HG02759 (cell line): ENCODE measurements around the gene SPHKAP.
"Not testable (repeated sequence)": the region's sequence is repeated elsewhere in the genome, so short reads cannot be mapped to it uniquely, and the experiment has no call there.

Source experiments
- ATAC-seq: cut with Tn5 transposase; IDR thresholded peaks from one replicate; pipeline ENCODE4 v1.9.1; 2021; ENCODE audit warnings: mild to moderate bottlenecking, moderate library complexity; ENCODE audit not compliant: unreplicated experiment

Gene SPHKAP

DNA sequence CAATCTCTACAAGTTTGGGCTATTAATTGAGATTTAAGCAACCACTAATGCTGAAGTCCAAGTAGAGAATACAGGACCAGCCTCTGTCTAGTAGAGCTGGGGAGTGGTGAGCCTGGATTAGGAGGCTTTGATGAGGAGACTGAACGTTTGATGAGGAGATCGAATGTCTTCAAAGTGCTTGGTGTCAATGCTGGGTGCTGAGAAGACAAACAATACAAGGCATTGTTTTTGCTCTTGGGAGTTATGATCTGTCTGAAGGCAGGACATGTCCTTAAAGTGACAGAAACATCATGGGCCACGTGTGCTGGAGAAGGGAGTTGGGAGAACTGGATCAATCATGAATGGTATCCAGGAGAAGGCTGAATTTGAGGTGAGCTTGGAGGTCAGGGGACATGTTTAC lies 143.6 kb downstream of the SPHKAP start:
- no peak for ATAC-seq

DNA sequence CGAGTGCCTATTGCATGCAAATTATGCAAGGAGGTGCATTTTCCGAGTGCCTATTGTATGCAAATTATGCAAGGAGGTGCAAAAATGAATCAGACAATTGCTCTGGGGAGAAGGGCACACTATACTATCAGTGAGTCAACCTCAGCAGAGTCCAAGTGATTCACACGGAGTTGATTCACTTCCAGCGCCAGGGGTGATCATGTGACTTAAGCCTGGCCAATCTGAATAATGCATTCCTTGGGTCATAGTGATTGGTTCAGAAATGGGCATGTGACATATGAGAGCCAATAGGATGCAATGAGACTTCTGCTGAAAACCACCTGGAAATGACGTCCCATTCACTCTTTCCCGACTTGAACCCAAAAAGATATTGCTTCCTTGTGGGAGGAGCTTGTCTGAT lies 157.9 kb downstream of the SPHKAP start:
- no peak for ATAC-seq

DNA sequence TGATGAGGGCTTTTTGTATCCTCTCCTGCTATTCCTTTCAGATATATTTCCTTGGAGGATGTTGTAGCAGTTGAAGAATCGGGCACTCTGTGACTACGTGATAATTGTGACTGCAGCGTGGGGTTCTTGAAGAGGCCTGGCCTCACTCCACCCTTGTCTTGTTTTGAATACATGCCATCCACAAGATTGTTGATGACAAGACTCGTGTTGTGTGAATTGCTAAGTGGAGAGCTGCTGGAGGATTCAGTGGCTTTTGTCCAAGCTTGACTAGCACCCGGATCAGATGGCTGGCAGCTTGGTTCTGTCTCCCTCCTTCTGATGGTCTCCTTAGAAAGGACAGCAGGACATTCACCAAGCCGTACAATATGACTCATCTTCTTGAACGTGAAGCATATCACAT lies 163.2 kb downstream of the SPHKAP start:
- ATAC-seq, result no peak

DNA sequence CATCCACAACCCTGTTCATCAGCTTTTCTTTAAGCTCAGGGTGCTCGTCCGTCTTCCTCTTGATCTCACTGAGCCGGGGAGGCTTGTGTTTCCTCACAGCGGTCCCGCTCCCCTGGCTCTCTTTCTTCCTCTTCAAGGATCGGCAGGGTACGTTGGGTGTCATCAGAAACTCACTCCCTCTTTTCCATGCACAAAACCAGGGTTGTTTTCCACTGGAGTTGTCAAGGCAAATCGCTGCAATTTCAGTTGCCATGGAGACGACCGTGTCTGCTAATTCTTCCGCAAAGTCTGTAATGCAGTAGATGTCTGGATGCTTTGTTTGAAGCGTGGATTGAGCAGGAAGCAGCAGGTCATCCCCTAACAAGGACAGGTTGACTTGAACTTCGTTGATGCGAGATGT lies 163.7 kb downstream of the SPHKAP start:
- no peak for ATAC-seq

DNA sequence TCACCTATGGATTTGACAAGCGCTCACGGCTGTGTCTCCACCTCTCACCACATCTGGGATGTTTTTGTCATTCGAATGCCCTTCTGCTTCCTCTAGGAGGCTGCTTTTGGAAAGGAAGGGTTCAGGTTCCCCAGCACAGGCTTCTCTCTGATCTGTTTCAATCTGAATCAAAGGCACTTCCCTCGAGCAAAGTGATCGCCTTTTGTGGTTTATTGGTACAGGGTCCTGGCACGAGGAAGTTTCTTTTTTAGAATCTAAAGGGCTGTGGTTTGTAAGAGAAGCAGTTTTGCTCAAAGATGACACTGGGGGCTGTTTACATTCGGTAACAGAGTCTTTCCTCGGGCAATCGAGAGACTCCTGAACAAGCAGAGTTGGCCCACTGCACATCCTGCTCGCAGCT lies 165.1 kb downstream of the SPHKAP start:
- ATAC-seq, result peak; percentile 45

DNA sequence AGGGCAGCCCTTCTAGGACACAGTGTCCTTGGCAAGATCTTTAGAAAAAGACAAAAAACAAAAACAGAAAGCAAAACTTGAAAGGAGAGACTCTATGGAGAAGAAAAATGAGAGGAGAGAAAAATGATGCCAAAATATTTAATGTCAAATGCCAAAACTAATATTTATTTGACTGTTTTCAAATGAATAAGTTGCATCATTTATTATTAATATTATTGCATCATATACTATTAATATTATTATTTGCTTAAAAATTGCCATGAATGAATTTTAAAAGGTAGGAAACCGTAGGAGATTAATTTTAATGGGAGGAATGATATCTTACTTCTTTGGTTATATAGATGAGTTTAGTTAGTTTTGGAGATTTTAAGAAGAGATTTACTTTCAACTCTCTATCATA lies 165.7 kb downstream of the SPHKAP start:
- no peak for ATAC-seq

DNA sequence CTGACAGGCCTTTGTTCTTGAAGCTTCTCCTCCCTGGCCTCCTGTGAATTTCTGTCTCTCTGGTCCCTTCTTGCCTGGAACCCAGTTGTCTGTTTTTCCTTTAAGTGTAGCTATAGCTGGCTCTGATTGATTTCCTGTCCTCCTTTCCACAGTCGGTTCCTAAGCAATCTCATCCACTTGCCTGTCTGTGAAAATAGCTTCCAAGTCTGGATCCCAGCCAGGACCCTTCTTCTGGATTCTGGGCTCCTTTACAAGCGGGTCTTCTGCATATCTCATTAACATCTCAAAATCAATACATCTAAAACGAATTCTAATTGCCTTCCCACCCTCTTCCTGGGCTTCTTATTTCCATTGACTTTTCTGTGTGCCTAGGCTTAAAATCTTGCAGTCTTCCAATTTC lies 185.1 kb downstream of the SPHKAP start:
- ATAC-seq, result no peak

DNA sequence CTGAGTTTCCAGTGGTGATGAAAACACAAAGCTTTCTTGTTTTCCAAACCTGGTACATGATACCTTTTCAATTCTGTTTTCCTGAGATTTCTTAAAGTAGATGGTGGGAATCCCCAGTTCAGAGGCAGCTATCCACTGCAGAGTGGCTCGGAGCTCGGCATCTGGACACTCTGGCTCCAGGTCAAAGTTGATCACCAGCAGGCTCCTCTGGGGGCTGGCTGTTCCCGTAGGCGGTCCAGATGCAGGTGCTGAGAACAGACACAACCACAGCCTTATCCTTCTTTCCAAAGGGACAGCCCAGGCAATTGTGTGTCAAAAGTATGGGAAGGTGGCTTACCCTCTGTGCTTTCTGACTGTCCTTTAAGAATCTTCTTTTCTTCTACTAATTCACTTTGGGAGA lies 190.6 kb downstream of the SPHKAP start:
- no peak for ATAC-seq

DNA sequence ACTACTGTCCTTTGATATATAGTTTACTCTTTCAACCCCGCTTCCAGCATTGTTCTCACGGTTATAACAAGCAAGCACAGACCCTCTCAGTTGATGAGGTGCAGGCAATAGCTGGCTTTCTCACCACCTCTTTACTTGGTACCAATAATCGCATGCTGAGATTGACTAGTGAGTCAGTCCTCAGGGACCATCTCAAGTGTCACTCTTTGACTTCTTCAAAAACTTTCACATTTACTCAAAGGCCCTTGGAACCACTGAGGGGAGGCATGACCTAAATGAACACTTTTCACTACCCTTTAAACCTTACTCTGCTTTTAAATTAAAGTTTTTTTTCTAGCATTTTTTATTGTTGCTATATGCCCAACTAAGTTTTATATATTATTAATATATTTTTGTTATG lies 208.2 kb downstream of the SPHKAP start:
- ATAC-seq, result no peak

DNA sequence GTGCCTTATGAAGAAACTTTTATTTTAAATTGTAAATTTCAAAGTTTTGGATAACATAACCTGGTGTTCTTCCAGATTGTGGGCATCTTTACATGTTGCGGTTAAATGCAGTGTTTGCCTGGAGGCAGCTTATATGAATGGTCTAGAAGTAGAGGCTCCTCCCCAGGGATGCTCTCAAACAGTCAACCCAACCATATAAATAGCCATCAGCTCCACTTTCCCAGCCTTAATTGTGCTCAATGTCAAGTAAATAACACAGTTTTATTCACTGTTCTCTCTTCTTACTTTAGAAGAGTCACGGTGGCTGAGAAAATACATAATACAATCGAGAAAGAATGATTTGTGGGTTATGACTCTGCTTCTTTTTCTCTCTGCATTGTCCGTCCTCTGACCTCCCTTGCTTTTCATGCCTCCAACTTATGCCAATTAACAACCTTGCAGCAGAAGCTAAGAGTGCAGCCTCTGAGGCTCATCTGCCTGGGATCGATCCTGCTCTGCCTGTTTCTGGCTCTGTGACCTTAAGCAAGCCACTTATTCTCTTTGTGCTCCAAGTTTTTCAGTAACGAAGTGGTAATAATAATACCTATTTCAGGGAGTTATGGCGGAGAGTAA lies 209.8 kb downstream of the SPHKAP start:
- no peak for ATAC-seq

DNA sequence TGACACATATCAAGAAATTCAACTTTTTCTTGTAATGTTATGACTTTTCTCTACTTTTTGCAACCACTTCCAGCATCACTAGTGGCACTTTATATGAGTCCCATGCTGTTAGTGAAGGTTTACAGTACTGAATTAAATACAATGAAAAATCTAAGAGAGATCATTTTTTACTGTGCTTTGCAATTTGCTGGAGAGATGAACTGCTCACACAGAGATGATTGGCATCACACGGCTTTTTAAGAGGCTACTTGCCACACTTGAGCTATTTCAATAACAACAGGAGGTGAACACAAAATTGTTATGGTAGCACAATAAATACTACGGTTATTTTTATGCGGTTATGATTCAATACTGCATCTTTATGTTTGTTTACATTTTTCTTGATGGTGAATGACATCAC lies 221.2 kb downstream of the SPHKAP start:
- ATAC-seq, result no peak

DNA sequence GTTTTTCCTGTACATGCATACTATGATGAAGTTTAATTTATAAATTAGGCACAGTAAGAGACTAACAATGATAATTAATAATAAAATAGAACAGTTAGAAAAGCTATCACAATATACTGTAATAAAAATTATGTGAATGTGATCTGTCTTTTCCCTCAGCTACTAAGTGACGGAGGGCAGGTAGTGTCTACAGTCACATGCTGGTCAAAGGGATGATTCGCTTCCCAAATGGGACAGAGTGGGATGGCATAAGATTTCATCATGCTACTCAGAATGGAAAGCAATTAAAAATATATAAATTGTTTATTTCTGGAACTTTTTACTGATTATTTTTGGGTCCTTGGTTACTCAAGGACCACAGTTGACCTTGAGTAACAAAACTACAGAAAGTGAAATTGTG lies 238.5 kb downstream of the SPHKAP start:
- no peak for ATAC-seq

DNA sequence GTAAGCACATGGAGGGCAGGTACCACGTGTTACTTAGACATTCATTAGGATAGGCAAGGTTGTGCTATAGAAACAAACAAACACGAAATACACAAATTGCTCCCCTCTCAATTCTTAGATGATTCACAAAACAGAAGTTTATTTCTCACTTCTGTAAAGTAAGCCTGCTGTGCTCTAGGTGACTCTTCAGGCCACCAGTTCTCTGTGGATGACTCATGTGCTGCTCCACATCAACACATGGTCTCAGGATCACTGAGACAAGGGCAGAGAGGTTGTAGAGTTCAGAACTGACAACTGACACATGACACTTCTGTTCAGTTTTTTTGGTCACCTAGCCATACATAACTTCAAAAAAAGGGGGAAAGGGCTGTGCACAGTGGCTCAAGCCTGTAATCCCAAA lies 239.5 kb downstream of the SPHKAP start:
- ATAC-seq, result peak; percentile 48

DNA sequence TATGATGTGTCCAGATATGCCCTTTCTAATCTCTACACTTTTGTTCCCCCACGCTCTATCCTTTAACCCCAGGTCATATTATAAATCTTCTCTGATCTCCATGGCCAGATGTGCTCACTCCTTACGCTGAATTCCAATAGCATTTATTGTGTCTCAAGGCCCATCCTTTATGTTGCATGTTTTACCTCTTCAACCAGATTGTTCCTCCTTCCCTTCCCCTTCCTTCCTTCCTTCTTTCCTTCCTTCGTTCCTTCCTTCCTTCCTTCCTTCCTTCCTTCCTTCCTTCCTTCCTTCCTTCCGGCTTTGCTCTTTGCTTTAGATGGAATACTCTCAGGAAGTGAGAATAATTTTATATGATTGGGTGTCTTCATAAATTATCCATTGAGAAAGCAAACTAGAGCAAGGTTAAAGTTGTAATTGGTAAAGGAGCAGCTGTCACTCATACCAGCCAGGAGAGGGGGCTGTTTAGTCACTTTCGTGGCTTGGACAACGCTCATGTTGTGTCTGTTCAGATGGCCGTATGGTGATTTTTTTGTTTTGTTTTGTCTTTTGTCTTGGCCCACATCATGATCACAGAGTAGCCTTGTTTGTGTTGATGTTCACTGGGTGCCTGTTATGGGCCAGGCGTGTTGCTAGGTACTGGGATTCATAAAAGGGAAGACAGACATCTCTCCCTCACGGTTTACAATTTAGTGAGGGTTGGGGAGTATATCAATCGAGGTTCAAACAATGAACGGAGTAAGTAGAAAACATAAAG lies 242.0 kb downstream of the SPHKAP start:
- peak; percentile 47 for ATAC-seq

DNA sequence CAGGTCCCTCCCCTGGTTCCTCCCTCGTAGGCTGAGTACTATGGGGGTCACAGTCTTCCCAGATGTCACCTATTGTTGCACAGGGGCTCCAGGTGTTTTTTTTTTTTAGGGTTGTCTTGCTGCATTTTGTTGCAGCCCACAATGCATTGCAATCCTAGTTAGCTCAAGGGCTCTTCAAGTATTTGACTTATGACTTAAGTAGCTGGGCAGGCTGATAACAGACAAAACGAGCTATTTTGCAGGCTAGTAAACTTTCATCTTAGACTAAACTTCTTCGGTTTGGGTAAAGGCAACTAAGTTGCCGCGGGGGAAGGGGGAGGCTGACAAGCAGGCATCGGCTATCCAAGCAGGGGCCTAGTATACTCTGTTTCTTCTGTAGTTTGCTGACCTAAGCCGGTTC lies 245.2 kb downstream of the SPHKAP start:
- not testable (repeated sequence) for ATAC-seq

DNA sequence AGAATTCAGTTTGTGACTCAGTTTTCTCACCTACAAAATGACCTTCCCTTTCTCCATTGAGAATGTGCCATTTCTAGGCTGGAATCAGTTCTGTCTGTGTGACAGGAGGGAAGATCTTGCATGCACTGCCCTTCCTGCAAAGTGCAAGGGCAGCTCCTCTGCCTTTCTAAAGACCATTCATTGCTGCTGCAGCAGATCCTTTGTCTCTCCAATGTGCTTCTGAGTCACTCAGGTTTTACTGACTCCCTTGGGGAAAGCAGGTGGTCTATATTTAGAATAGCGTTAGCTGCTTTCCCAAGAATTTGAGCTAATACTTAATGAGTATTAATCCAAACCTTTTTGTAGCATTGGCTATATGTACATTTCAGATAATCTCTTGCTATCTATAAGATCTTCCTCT lies 247.6 kb downstream of the SPHKAP start:
- no peak for ATAC-seq

DNA sequence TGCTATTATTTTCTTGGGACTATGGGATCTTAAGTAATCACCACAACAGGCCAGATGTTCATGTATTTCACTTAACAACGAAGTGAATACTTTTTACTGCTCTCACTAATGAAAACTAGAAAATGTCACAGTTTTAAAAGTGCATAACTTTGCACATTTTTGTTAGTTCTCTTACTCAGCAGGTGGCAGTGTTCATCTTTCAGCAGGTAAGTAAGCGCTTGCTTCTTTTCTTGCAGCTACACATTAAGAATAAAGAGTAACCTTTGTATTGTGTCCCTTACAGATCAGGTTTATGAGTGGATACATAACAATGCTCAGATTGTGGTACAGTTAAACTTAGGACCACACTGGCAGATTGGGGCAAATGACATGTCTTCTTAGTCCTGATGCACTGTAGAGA lies 249.1 kb downstream of the SPHKAP start:
- no peak for ATAC-seq

DNA sequence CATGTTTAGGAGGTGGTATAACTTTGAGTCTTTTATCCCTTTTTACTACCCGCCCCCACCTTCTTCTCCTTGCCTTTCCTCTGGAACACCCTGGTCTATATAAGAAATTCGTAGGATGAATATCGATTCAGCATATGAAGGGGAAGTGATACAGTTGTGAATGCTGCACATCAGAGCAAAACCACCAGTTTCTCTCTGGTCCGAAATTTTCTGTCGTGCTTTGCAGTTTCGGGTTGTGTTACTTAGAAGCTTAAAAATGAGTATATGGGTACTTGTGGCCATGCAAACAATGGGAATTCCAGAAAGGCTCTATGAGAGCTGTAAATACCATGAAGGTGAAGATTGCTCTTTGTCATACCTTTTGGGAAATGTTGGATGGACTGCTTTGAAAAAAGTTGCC lies 249.5 kb downstream of the SPHKAP start:
- no peak for ATAC-seq
